Osteocyte (in vitro differentiated cells): ENCODE results near the gene ARHGEF37. TPM values are rescaled to one million over a fixed set of nuclear protein-coding genes. Genes with fewer than 3 reads are reported as not detected.

Experiments
- DNase-seq: peaks from one replicate; pipeline ENCODE4 v3.0.0; 2021; ENCODE audit warnings: mixed read lengths; ENCODE audit not compliant: unreplicated experiment; ENCODE audit errors: extremely low spot score
- H3K27ac Mint-ChIP-seq: one replicate; pipeline ENCODE4 v1.8.0; 2021; ENCODE audit warnings: mild to moderate bottlenecking, mixed read lengths; ENCODE audit not compliant: unreplicated experiment
- H3K27me3 Mint-ChIP-seq: one replicate; pipeline ENCODE4 v1.8.0; 2021; ENCODE audit warnings: mixed read lengths; ENCODE audit not compliant: unreplicated experiment
- H3K36me3 Mint-ChIP-seq: one replicate; pipeline ENCODE4 v1.8.0; 2021; ENCODE audit warnings: mixed read lengths; ENCODE audit not compliant: unreplicated experiment
- H3K4me1 Mint-ChIP-seq: one replicate; pipeline ENCODE4 v1.8.0; 2021; ENCODE audit warnings: mixed read lengths; ENCODE audit not compliant: unreplicated experiment
- H3K4me3 Mint-ChIP-seq: one replicate; pipeline ENCODE4 v1.8.0; 2021; ENCODE audit warnings: mild to moderate bottlenecking, moderate library complexity, mixed read lengths; ENCODE audit not compliant: unreplicated experiment
- H3K9me3 Mint-ChIP-seq: one replicate; pipeline ENCODE4 v1.8.0; 2021; ENCODE audit warnings: mixed read lengths; ENCODE audit not compliant: unreplicated experiment
- total RNA-seq: library from RNA; stranded (reverse); gene quantifications from 2 replicates; pipeline ENCODE4 v1.2.1, GENCODE V29; 2021
- TF ChIP-seq, protein P1 (sequence below): fragments of 200-600 bp; sonication (generic); IDR thresholded peaks from 2 replicates; pipeline ENCODE4 v1.5.0; 2021; ENCODE audit warnings: antibody characterized with exemption, mild to moderate bottlenecking, moderate library complexity

ARHGEF37 gene
- total RNA-seq, 1 donor from 2014 or later: 8.9 TPM

DNA sequence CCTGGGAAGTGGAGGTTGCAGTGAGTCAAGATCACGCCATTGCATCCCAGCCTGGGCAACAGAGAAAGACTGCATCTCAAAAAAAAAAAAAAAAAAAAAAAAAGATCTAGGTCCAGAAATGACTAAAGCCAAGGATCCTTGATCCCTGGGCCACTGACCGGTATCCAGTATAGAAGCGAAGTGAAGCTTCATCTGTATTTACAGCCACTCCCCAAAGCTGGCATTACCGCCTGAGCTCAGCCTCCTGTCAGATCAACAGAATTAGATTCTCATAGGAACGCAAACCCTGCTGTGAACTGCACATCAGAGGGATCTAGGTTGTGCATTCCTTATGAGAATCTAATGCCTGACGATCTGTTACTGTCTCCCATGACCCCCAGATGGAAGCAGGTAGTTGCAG lies 39.4 kb upstream of the ARHGEF37 start:
- Mint-ChIP-seq H3K27me3 (no peaks in the 10 kb centered on the region), H3K9me3 (no peaks in the 10 kb centered on the region), H3K4me3 (no peak overlapping the region), H3K27ac (no peak overlapping the region), H3K4me1 (peaks cover 41% of the 10 kb centered on the region), H3K36me3 (peaks cover 22% of the 10 kb centered on the region)
- TF ChIP-seq, protein P1, sequence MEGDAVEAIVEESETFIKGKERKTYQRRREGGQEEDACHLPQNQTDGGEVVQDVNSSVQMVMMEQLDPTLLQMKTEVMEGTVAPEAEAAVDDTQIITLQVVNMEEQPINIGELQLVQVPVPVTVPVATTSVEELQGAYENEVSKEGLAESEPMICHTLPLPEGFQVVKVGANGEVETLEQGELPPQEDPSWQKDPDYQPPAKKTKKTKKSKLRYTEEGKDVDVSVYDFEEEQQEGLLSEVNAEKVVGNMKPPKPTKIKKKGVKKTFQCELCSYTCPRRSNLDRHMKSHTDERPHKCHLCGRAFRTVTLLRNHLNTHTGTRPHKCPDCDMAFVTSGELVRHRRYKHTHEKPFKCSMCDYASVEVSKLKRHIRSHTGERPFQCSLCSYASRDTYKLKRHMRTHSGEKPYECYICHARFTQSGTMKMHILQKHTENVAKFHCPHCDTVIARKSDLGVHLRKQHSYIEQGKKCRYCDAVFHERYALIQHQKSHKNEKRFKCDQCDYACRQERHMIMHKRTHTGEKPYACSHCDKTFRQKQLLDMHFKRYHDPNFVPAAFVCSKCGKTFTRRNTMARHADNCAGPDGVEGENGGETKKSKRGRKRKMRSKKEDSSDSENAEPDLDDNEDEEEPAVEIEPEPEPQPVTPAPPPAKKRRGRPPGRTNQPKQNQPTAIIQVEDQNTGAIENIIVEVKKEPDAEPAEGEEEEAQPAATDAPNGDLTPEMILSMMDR: no peak
- DNase-seq: no peak

DNA sequence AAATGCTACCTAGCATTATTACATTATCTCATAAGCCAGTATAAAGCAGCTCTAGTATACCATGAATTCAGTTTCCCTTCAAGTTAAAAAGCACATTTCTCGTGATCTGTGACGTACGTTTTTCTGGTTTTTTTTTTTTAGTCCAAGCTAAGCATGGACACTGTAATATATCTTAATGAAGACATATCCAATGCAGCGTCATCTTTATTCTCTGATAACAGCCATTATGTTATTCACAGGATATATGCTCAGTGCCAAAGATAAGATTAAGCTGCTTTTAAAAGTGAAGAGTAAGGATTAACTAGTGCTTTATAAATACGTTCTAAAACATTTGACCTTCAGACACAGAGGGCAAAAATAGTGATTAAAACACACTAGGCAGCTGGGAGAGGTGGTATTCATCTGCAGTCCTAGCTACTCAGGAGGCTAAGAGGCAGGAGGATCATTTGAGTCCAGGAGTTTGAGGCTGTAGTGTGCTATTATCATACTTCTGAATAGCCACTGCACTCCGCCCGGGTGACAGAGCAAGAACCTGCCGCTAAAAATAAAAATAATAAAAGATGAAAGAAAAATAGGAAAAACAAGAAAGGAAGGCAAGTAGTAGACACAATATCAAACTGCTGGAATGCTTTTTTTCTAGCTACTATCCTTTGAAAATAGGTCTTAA lies 37.8 kb upstream of the ARHGEF37 start:
- no peak overlapping the region for H3K4me3 Mint-ChIP-seq

DNA sequence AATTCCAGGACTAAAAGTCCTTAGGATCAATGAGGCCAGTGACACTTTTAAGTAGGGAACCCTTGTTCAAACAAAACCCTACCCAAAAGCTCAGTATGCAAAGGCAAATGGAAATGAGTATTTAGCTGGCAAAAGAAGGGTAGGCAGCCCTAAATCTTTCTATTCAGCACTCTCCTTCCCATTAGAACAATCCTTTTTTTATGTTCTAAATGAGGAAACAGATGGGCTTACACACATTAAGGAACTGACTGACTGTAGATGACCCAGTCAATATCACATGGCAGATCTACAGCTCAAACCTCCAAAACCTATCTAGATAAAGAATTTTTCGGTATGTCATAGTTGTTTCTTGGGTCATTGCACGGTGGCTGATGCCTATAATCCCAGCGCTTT lies 37.3 kb upstream of the ARHGEF37 start:
- Mint-ChIP-seq H3K36me3 (peaks cover 30% of the 10 kb centered on the region), H3K27me3 (no peaks in the 10 kb centered on the region), H3K27ac (no peak overlapping the region), H3K4me1 (peaks cover 55% of the 10 kb centered on the region), H3K9me3 (no peaks in the 10 kb centered on the region), H3K4me3 (no peak overlapping the region)
- TF ChIP-seq, protein P1: no peak
- no peak for DNase-seq

More for the DNA sequence above, 37.8 kb upstream of the ARHGEF37 start:
- peaks cover 51% of the 10 kb centered on the region for H3K4me1 Mint-ChIP-seq
- DNase-seq: no peak
- no peaks in the 10 kb centered on the region for H3K9me3 Mint-ChIP-seq
- peak overlapping the region; percentile 17 for H3K27ac Mint-ChIP-seq
- H3K36me3 Mint-ChIP-seq: peaks cover 27% of the 10 kb centered on the region
- TF ChIP-seq, protein P1: no peak
- no peaks in the 10 kb centered on the region for H3K27me3 Mint-ChIP-seq

DNA sequence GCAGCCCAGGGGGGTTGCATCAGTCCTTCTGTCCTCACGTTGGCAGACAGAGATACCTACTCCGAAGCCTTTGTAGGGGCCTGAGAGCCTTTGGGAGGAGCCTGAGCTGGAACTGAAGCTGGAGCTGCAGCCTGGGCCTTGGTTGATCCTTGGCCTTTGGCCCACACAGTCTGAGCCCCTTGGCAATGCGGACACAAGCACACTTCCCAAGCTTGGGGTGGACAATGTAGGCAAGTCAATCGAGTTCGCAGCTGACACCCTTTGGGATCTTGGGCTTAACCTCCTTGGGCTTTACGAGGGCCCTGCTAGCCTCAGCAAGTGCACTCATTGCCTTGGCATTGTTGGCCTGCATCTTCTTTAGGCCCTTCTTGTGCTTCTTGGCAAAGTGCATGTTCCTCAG lies 36.0 kb upstream of the ARHGEF37 start:
- Mint-ChIP-seq H3K27ac (no peak overlapping the region), H3K36me3 (peaks cover 41% of the 10 kb centered on the region)

DNA sequence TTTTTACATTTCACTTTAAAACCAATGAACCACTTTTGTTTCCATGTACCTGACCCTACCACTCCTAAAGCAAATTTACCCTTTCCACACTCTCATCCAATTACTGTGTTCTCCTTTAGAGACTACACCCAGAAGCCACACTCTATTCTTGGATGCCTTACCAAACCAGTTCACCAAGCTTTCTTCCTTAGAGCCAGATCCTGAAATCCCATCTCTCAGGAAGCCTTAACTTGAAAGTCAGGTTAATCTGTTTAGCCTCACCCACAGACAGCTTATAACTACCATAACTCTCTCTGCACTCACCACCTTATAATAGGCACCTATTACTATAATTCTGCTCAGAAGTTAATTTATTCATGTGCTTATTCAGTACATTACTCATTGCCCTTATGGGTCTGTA lies 34.3 kb upstream of the ARHGEF37 start:
- Mint-ChIP-seq H3K9me3 (no peaks in the 10 kb centered on the region), H3K4me3 (peak overlapping the region; percentile 19), H3K4me1 (peaks cover 44% of the 10 kb centered on the region), H3K36me3 (peaks cover 38% of the 10 kb centered on the region), H3K27me3 (no peaks in the 10 kb centered on the region), H3K27ac (peak overlapping the region; percentile 64)
- TF ChIP-seq, protein P1: no peak
- no peak for DNase-seq

More for the DNA sequence above, 36.0 kb upstream of the ARHGEF37 start:
- Mint-ChIP-seq H3K9me3 (no peaks in the 10 kb centered on the region), H3K27me3 (no peaks in the 10 kb centered on the region), H3K4me3 (no peak overlapping the region), H3K4me1 (peaks cover 49% of the 10 kb centered on the region)
- no peak for DNase-seq
- TF ChIP-seq, protein P1: no peak
